Stimulated activated CD4-positive, alpha-beta T cell treated with anti-CD3 and anti-CD28 coated beads, Interleukin-4, amount 100 ng/mL, for 1 hour (primary cell): ENCODE data around the gene STK32B.
"Not testable (repeated sequence)": the region's sequence is repeated elsewhere in the genome, so short reads cannot be mapped to it uniquely, and the experiment has no call there.

Experiments used
- DNase-seq: peaks from one replicate; pipeline ENCODE4 v3.0.0-alpha.2; 2020

Gene STK32B

DNA sequence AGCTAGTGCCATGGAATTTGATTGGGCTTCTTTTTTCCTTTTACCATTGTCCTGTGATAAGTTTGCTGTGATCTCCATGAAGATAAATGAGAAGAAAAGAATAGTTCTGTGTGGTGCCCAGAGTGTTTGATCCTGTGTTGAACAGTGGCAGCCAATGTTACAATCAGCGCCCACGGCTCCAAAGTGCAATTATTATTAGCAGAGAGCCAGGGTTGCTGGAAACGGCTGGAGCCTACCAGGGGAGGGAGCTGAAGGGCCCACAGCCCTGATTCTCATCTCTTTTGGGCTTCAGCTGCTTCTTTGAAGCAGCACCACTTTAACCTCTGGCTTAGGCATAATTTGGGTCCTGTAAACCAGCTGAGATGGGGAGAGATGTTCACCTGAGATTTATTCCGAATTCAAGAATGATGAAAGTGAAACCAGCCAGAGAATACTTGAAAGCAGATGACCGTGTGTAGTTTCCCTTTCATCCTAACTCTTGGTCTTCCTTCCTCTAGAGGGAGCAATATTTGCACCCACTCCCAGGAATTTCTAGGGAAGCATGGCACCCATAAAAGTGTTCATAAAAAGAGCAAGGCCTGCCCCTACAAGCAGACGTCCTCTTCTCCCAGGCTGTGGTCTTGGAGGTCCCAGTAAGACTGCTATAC, 358.8 kb downstream of the STK32B start:
- DNase-seq: no peak

DNA sequence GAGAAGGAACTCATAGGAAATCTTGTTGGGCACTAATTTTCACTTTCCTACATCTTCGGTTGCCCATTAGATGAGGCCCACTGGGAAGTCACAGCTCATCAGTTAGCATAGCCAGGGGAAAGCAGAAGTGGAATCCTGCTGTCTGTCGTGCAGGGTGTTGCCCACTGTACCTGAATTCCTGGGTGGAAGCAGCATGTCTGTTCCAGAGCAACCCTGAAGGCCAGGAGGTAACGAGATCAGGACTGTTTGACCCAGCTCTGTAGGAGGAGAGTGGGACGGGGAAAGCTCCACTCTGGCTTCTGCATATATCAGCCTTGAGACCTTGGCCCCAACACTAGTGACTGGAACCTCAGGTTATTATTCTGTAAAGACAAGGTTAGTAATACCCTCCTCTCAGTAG, 361.0 kb downstream of the STK32B start:
- DNase-seq: no peak

DNA sequence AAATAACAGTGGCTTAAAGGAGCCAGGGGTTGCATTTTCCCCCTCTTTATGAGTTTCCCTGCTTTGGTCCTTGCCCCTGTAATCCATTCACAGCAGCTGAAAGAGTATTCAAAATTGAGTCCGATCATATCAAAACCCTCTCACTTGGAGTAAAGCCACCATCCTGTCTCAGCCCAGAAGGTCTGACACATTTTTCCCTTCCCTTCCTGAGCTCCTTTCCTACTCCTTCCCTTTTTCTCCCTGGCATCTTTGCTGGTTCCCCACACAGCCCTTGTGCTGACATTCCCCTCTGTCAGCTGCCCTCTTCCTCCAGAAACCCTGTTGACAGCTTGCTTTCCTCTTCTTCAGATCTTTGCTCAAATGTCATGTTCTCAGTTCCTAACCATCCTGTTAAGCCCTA, 361.5 kb downstream of the STK32B start:
- no peak for DNase-seq

DNA sequence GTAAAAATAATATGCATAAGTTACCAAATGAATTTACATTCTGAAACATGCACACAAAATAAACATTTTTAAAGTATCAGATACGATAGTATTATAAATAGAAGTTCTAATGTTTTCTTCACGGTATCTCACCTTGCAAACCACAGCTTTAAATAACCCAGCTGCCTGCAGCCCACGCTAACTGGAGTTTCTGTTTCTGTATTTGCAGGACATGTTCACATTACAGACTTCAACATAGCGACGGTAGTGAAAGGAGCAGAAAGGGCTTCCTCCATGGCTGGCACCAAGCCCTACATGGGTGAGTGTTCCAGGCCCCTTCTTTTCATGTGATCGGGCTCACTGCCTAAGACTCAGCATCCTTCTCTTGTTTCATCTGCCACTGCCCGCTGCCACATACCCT, 365.4 kb downstream of the STK32B start:
- DNase-seq: no peak

DNA sequence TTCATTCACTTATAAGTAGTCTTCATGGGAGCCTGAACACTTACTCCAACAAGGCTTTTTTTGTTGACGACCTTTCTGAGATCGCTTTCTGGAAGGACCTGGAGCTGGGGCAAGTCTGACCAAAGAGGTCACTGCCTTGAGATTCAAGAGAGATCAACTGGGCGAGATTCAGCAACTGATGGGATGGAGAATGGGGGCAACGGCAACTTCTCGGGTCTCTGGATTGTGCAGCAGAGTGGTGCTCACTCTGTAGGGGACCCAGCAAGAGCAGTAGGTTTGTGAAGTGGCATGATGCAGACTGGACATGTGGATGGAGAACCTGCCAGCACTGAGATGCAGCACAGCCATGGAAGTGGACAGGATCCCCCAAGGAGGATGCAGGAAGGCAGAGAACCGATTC, 369.0 kb downstream of the STK32B start:
- no peak for DNase-seq

DNA sequence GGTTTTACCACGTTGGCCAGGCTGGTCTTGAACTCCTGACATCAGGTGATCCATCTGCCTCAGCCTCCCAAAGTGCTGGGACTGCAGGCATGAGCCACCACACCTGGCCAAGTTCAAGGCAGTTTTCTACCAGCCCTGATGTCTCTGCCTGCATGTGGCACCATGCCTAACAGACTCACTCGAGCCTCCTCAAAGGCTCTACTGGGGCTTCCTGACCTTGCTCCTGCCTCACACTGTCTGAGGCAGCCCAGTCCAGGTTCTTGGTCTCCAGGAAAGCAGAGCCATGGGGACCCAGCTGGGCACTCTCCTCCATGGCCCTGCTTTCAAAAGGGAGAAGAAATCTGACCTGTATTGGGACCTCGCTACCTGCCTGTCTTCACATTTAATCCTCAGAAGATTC, 370.1 kb downstream of the STK32B start:
- DNase-seq: no peak

DNA sequence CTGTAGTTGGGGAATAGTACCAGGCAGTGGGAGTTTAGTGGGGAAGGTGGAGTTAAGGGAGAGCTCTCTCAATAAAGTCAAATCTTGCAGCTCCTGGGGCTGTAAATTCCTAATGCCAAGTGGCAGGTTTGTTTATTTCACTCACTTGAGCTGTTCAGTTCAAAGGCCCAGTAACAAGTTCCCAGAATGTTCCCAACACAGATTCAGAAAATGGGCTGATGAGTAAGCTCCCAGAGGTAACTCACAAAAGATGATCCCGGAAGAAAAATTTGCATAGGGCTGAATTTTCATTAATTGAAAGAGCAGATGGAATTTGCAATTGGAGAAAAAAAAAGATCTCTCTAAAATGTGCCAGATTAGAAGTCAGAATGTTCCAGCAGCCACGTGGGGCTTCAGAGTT, 370.9 kb downstream of the STK32B start:
- no peak for DNase-seq

DNA sequence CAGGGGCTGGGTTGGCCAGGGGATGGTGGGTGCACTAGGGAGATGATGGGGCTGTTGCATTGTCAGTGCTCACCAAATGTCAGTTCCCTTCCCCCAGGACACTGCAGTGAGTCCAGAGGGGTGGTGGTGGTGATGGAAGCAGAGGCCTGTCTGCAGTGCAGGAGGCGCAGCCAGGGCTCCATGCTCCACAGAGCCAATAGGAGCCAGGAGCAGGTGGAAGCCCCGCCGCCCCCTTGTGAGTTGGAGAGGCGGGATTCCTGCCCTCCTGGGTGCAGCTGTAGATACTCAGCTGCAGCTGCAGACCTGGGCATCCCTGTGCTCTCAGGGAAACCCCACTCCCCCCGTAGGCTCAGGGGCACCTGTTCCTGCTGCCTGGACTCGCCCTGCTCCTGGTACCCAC, 372.4 kb downstream of the STK32B start:
- DNase-seq: no peak

DNA sequence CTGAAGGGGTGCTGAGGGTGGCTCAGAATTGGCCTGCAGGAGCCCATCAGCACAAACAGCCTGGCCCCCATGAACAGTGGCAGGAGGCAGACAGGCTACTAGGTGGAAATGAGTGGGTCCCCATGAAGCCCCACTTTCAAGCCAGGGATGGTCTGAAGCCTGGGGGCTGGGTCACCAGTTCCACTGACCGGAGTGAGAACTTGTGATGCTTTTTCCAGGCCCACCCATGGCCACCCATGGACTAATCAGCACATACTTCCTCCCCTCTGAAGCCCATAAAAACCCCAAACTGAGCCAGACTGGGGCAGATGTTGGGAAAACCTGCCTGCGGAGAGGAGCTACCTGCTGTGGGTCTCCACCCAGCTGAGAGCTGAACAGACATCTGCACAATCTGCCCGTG, 372.9 kb downstream of the STK32B start:
- no peak for DNase-seq

DNA sequence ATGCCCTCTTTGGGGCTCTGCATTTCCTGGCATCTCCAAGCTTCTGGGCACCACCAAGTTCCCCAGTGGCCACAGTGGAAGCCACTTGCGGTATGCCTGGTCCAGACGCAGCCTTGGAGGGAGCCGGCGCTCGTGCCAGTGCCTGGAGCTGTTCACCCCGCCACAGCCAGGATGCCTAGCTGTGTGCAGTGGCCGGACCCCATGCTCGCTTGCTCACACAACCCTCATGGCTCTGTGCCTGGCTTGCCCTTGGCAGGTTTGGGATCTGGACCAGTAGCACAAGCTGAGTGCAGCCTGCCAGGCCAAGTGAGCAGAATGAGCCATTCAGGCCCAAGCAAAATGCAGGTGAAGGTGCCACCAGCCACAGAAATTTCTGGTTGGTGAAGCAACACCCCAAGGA, 373.6 kb downstream of the STK32B start:
- DNase-seq: no peak

DNA sequence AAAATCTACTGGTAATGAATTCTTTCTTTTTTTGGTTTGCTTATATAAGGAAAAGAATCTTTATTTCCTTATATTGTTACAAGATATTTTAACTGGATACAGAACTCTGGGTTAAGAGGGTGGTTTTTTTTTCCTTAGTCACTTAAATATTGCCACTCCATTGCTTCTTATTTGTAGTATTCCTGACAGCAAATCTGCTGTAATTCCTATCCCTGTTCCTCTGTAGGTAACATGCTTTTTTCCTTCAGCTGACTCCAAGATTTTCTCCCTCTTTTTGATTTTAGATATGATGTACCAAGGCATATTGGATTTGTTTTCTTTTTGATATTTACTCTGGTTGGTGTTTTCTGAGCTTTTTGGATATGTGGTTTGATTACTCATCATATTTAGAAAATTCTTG, 378.5 kb downstream of the STK32B start:
- no peak for DNase-seq

DNA sequence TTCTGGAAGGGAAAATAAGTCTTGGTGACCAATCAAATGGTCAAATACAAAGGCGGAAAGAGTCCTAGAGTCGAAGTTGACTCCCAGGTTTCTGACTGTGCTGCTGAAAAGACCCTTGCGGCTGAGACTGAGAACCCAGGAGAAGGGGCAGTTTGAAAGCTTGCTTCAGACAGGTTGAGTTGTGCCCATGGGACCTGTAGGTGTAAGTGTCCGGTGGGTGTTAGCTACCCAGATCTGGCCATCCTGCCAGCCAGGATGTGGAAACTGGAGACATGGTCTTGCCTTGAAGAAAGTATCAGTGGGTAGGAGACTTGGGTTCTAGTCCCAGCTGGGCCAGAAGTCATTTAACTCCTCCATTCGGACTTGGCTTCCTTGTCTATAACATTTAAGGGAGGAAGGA, 381.9 kb downstream of the STK32B start:
- no peak for DNase-seq

DNA sequence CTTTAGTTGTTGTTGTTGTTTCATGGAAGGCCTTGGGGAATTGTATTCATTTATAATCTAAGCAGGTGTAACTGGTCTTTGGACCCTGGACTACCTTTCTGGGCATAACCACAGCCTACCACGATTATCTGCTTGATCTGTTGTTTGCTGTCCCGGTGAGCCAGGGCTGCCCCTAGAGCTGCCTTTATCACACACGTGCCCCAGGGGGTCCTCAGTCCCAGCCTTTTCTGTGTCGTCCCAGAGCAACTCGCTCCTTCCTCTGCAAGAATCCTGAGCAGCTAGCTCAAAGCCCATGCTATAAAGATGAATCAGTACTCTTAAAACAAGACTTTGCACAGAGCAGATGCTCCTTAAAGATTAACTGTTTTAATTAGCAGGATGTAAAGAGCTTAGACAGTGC, 383.9 kb downstream of the STK32B start:
- no peak for DNase-seq

DNA sequence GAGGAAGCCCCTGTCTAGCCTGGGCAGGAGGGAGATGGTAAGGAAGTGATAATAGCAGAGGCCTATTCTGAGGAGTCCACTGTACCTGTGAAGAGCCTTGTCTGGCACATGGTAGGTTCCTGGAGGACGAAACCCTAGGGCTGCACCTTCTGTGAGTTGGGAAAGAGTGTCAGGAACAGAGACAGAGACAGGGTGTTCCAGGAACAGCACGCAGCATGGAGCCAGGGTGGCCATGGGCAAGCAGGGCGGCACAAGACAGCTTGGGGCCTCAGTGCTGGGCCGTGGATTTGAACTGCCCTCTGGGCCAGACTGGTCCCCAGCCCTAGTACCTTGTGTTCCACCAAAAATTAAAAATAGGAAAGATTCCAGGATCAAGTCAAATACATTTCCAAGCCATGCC, 384.5 kb downstream of the STK32B start:
- no peak for DNase-seq

DNA sequence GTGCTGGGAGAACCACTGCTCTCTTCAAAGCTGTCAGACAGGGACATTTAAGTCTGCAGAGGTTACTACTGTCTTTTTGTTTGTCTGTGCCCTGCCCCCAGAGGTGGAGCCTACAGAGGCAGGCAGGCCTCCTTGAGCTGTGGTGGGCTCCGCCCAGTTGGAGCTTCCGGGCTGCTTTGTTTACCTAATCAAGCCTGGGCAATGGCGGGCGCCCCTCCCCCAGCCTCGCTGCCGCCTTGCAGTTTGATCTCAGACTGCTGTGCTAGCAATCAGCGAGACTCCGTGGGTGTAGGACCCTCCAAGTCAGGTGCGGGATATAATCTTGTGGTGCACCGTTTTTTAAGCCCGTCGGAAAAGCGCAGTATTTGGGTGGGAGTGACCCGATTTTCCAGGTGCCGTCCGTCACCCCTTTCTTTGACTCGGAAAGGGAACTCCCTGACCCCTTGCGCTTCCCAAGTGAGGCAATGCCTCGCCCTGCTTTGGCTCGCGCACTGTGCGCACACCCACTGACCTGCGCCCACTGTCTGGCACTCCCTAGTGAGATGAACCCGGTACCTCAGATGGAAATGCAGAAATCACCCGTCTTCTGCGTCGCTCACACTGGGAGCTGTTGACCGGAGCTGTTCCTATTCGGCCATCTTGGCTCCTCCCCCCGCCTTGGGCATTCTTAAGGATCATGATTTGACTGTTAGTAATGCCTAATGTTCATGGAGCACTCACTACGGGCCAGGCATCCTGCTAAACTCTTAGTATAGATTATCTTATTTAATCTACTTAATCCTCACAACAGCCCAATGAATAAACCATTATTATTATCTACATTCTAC, 392.9 kb downstream of the STK32B start:
- not testable (repeated sequence) for DNase-seq

DNA sequence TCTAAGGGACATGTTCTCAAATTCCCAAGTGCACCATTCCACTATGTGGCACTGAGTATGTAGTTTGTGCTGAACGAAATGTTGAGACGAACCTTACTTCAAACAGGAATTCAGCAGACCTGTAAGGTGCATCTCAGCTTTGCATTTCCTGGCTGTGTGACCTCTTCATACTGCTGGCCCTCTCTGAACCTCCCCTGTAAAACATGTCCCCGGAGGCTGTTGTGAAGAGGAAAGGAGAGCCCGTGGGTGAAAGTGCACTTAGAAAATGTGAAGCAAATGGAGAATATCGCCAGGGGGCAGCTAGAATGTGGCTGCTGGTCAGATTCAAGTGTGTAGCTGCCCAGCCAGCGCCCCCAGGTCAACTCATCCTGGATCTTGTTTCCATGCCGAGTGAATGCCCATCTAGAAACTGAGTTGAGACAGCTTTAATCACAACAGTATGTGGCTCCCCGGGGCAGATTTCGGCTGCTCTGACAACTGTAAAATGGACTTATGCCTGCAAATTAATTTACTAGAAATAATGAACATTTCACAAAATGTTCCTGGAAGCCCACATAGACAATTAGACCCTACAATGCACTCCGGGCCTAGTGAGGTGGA, 393.7 kb downstream of the STK32B start:
- no peak for DNase-seq

DNA sequence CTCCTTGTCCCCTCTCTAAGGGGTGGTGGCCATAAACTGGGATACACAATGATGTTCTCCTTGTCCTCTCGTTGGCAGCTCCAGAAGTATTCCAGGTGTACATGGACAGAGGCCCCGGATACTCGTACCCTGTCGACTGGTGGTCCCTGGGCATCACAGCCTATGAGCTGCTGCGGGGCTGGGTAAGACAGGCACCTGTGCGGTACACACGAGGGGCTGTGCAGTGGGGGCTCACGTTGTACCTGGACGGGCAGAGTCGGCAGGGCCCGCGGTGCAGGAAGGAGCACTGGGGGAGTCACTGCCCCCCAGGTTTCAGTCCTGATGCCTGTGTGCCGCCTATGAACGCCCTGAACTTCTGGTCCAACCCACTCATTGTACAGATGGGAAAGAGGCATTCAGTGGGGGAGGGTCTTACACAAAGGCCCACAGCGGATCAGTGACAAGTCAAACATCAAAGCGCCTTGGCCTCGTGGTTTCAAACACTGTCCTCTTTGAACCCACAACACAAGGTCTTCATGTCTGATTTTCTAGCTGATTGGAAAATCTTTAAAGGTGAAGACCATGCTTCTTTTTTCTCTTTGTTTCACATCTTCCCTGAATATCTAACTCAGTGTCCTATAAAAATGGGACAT, 395.4 kb downstream of the STK32B start:
- DNase-seq: no peak

DNA sequence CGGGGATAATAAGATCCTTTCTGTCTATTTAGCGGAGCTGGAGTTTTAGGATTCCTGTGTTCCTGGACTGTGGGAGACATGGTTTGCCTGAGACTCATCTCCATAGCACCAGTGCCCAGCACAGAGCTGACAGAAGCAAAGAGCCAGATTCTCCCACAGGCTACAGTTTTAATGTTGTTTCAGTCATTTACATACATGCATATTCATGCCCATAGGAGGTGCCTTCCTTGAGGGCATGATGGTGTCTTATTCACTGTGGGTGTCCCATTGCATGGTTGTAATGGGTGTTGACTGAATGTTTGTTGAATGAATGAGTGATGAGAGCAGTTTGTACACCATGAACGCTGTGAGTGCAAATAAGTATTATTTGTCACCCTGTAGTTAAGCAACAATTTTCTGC, 396.5 kb downstream of the STK32B start:
- DNase-seq: no peak

DNA sequence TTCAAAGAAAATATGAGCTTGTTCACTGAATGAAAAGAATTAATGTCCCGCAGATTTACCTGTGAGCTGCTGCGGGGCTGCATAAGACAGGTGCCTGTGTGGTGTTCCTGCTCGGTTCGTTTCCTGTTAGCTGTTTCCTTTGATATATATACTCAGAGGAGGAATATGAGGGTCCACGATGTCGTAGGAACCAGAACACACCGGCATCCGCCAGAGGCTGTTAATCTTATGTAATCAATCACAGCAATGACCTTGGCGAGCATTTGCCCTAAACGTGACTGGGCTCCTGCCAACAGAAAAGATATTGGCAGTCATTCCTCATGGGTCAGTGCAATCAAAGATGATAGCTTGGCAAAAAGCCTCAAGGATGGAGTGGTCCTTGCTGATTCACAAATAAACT, 396.9 kb downstream of the STK32B start:
- DNase-seq: no peak

DNA sequence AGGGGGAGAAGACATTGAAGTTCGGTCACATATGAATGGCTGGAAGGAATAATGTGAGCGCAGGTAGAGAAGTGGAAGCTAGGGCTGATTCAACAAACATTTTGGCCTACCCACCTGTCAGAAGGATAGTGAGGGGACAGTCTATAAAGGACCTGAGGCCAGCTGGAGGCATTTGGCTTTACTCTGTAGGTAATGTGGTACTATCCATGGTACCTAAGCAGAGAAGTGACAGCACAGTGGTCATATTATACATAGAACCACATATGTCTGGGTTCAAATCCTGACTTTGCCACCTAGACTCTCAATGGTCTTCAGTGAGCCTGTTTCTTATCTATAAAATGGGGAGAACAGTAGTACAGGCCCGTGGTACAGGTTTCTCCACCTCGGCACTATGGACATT, 400.0 kb downstream of the STK32B start:
- DNase-seq: no peak

DNA sequence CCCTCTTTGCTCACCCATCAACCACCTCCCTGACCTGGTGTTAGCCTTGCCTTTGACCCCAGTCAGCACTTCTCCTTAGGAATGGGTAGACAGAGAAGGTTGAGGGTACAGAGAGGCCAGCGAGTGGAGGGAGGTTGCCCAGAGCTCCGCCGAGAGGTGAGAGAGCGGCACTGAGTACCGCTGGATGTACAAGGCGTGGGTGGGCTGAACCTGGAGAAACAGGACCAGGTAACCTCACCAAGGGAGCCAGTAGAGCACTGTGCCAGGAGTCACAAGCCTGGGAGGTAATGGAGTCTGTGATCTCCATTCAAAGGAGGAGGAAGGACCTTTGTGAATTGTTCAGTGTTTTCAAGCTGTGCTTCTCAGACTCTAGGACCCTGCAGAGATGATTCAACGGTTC, 400.9 kb downstream of the STK32B start:
- no peak for DNase-seq

DNA sequence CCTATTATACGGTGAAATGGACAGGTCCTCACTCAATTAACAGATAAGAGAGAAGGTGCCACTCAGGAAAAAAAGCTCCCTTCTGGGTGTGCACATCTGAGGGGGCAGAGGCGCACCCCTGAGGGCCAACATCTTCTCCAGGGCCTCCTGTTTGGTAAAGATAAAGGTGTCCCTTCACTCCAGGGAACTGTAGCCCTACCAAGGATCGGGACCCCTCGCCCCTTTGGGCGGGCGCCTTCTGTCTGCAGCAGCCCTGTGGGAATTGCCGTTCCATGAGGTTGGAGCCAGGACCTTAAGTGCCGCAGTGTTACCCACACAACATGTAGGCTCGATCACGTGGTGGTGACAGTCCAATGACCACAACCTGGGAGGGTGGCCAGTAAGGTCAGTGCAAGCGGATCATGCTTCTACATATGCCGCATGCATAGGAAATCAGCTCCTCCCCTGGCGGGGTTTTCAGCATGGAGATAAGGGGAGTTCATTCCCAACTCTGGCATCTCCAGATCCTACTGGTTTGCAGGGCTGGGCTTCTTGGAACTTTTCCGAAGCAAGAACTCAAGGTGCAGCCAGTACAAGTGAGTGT, 403.8 kb downstream of the STK32B start:
- no peak for DNase-seq

DNA sequence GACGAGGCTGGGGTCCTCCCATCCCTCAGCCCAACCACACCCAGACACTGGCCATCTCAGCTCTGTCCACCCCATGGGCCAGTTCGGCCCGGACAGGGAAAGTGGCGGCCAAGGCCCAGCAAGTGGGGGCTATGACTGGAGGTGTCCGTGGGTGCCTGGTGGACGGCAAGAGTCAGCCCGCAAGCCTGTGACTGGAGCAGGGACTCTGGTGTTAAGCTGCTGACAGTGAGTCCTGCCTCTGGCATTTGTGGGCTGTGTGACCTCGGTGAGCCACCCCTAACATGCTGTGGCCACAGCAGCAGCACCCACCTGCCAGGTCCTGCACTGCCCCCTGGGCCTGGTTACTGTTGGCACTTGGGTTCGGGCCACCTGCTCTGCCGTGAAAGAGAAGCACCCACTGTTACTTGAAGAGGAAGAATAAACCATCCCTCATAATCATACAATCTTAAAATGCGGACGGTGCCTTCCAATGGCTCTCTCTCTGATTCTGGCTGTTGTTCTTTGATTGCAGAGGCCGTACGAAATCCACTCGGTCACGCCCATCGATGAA, 405.1 kb downstream of the STK32B start:
- DNase-seq: no peak
